ENCODE measurements around the gene TCHH. TPM values are rescaled to one million over a fixed set of nuclear protein-coding genes. Genes with fewer than 3 reads are reported as not detected.

TCHH gene
- total and polyA plus RNA-seq, 3 donors from 2014 or later, result 0.53 to 2.9 (median 2.2) TPM

GRCh38 chr1:152107031-152107983 lies 7.9 kb downstream of the TCHH start:
- H3K36me3 ChIP-seq (ENCODE audit: low read depth, missing control alignments), result no peaks in the 10 kb centered on the region
- no peak for TF ChIP-seq POLR2A (IDR thresholded peaks at IDR 0.05)
- TF ChIP-seq, protein P1, sequence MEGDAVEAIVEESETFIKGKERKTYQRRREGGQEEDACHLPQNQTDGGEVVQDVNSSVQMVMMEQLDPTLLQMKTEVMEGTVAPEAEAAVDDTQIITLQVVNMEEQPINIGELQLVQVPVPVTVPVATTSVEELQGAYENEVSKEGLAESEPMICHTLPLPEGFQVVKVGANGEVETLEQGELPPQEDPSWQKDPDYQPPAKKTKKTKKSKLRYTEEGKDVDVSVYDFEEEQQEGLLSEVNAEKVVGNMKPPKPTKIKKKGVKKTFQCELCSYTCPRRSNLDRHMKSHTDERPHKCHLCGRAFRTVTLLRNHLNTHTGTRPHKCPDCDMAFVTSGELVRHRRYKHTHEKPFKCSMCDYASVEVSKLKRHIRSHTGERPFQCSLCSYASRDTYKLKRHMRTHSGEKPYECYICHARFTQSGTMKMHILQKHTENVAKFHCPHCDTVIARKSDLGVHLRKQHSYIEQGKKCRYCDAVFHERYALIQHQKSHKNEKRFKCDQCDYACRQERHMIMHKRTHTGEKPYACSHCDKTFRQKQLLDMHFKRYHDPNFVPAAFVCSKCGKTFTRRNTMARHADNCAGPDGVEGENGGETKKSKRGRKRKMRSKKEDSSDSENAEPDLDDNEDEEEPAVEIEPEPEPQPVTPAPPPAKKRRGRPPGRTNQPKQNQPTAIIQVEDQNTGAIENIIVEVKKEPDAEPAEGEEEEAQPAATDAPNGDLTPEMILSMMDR (IDR thresholded peaks at IDR 0.05), result no peak
- peaks cover 11% of the 10 kb centered on the region for H3K4me1 ChIP-seq
- intact Hi-C loops (cut with DNase I; ENCODE audit: low total_unique reads), result no loop called here
- peak overlapping the region in 1 of 2 donors; percentile 44 for H3K27ac ChIP-seq
- WGBS, 2 donors, result 11 to 15% methylated on average over 39 to 41 of the region's 41 CpGs
- no peaks in the 10 kb centered on the region for H3K27me3 ChIP-seq
- H3K9me3 ChIP-seq, result no peaks in the 10 kb centered on the region
- H3K4me3 ChIP-seq, result peak overlapping the region; percentile 31 to 53
- peak; percentile 17 for DNase-seq

DNA sequence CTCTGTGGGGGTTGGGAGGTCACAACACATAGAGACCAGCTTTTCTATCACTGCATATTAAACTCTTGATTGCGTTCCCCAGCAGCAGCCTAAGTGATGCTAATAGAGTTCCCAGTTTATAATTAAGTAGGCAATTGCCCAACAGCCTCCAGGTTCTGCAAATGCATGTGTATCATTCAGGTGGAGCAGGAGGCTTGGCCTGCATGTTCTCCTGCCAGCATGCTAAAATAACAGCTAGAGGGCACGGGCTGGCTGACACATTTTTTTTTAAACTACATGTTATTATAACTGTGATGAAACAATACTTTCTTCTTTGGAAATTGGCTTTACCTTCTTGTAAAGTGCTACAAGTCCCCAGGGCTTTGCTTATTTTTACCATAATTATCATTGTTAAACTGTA lies 10.4 kb downstream of the TCHH start:
- Histone ChIP-seq H3K9me3 (no peaks in the 10 kb centered on the region), H3K27ac (no peak overlapping the region), H3K36me3 (ENCODE audit: low read depth, missing control alignments) (no peaks in the 10 kb centered on the region), H3K4me1 (peaks cover 2% of the 10 kb centered on the region), H3K27me3 (no peaks in the 10 kb centered on the region), H3K4me3 (no peak overlapping the region)
- 51% methylated on average over 2 of the region's 2 CpGs for WGBS, 2 donors
- TF ChIP-seq POLR2A (IDR thresholded peaks at IDR 0.05), result no peak
- TF ChIP-seq, protein P1 (IDR thresholded peaks at IDR 0.05), result no peak
- no peak for DNase-seq
- intact Hi-C loops (cut with DNase I; ENCODE audit: low total_unique reads), result no loop called here

DNA sequence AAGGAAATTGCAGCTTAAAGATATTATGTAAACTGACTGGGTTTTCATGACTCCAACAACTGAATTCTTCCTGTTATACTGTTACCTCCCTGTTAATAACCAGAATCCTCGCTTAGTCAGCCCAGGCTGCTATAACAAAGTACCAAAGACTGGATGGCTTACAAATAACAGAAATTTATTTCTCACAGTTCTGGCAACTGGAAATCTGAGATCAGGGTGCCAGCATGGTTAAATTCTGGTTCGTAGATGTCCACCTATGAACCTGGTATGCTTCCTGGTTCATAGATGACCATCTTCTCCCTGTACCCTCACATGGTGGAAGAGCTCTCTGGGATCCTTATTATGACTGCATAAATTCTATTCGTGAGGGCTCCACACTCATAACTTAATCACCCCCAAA lies 18.3 kb downstream of the TCHH start:
- intact Hi-C loops (cut with DNase I; ENCODE audit: low total_unique reads), result no loop called here
- Histone ChIP-seq H3K4me1 (no peaks in the 10 kb centered on the region), H3K9me3 (no peaks in the 10 kb centered on the region), H3K27ac (no peak overlapping the region), H3K36me3 (ENCODE audit: low read depth, missing control alignments) (no peaks in the 10 kb centered on the region), H3K27me3 (no peaks in the 10 kb centered on the region), H3K4me3 (no peak overlapping the region)
- WGBS, 2 donors, result 63 to 69% methylated on average over 3 of the region's 3 CpGs
- TF ChIP-seq, protein P1 (IDR thresholded peaks at IDR 0.05), result no peak
- no peak for TF ChIP-seq POLR2A (IDR thresholded peaks at IDR 0.05)
- DNase-seq, result no peak

DNA sequence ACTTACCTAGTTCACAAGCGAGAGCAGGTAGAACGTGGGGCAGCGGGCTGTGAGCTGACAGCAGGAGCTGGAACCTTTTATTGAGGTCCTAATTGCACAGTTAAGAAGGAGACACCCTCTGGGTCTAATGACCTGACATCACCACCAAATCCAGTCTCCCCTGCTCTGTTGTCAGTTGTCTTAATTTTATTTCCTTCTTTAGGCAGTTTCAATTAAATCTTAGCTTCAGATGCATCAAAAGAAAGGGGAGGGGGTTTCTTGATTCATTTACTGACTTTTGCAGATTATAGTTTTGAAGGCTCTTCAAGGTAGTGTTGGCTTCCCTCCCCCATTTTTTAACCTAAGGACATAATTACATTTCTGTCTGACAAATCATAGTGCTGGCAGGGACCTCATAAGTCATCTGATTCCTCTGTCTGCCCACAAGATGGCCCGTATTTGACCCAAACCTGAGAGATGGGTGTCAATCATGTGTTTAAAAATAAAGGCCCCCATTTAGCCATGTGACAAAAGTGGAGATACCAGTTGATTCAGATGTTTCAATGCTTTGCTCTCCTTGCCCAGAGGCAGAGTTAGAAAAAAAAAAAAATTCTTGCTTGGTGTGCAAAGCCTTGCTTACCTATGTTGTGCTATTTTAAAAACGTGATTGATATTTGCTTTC lies 26.1 kb downstream of the TCHH start, which contains the start of gene TCHHL1:
Gene TCHHL1, minus strand, starts transcription at position 51 of the 661 bp plus-strand sequence. CDS start 921 bp downstream, outside the sequence.
- 83% methylated on average over 5 of the region's 5 CpGs for WGBS, 2 donors
- Histone ChIP-seq H3K27me3 (no peaks in the 10 kb centered on the region), H3K27ac (no peak within 1 kb of the TSS), H3K4me1 (no peaks in the 10 kb centered on the region), H3K9me3 (no peaks in the 10 kb centered on the region), H3K4me3 (no peak within 1 kb of the TSS), H3K36me3 (ENCODE audit: low read depth, missing control alignments) (no peaks in the 10 kb centered on the region)
- intact Hi-C loops (cut with DNase I; ENCODE audit: low total_unique reads), result no loop called here
- TF ChIP-seq POLR2A (IDR thresholded peaks at IDR 0.05), result no peak
- TF ChIP-seq, protein P1 (IDR thresholded peaks at IDR 0.05), result no peak
- DNase-seq, result no peak
